Uterus (tissue), 2 donors: Measurements from ENCODE around the gene ARHGAP10.

Source experiments
- POLR2A ChIP-seq, 2 donors: fragments of 450-650 bp; IDR thresholded peaks; one replicate each; pipeline ENCODE4 v1.6.1; 2016; ENCODE audit warnings: antibody characterized with exemption in 2 of 2, mild to moderate bottlenecking in 1 of 2, moderate library complexity in 1 of 2
- TF ChIP-seq, protein P1 (sequence below), 4 experiments: fragments of 200-600 bp in 2 of 4; fragments of 450-650 bp in 2 of 4; sonication (generic) in 2 of 4; IDR thresholded peaks; one replicate each; pipeline ENCODE4 v1.5.1; 2016 to 2019; ENCODE audit warnings: antibody characterized with exemption in 4 of 4, mild to moderate bottlenecking in 2 of 4, moderate library complexity in 1 of 4

DNA sequence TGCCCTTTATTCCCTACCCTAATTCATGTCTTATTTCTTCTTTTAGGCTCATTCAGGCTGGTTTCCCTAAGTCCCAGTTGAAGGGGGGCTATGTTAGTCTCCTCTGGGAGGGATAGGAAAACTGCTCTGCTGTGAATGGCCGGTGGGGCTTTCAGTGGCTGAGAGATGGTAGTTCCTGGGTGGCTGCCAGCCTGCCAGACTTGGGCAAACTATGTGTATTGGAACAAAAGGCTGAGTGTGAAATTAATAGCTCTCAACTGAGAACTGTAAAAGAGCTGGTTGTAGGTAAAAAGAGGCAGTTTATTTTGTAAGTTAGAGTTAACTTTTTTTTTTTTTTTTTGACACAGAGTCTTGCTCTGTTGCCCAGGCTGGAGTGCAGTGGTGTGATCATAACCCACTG, 28.8 kb downstream of the ARHGAP10 start:
- TF ChIP-seq, protein P1, sequence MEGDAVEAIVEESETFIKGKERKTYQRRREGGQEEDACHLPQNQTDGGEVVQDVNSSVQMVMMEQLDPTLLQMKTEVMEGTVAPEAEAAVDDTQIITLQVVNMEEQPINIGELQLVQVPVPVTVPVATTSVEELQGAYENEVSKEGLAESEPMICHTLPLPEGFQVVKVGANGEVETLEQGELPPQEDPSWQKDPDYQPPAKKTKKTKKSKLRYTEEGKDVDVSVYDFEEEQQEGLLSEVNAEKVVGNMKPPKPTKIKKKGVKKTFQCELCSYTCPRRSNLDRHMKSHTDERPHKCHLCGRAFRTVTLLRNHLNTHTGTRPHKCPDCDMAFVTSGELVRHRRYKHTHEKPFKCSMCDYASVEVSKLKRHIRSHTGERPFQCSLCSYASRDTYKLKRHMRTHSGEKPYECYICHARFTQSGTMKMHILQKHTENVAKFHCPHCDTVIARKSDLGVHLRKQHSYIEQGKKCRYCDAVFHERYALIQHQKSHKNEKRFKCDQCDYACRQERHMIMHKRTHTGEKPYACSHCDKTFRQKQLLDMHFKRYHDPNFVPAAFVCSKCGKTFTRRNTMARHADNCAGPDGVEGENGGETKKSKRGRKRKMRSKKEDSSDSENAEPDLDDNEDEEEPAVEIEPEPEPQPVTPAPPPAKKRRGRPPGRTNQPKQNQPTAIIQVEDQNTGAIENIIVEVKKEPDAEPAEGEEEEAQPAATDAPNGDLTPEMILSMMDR (IDR thresholded peaks at IDR 0.05), result no peak
- no peak for TF ChIP-seq POLR2A (IDR thresholded peaks at IDR 0.05)
